Loucy (cell line): ENCODE data around the gene TMEM163.

ENCODE experiments used
- H2AFZ ChIP-seq: fragments of 200-600 bp; sonication (generic); 2 replicates; pipeline ENCODE4 v1.6.0; 2016; ENCODE audit warnings: antibody characterized with exemption, mild to moderate bottlenecking, low read length, moderate library complexity
- H3F3A ChIP-seq: fragments of 200-600 bp; 2 replicates; pipeline ENCODE4 v1.6.0; 2016; ENCODE audit warnings: antibody characterized with exemption, low read depth, mild to moderate bottlenecking
- H3K27me3 ChIP-seq: fragments of 200-600 bp; sonication (generic); 2 replicates; pipeline ENCODE4 v1.6.1; 2014; ENCODE audit warnings: low read length, mild to moderate bottlenecking; ENCODE audit not compliant: insufficient read depth, poor library complexity, severe bottlenecking
- H3K36me3 ChIP-seq: fragments of 200-600 bp; sonication (generic); 2 replicates; pipeline ENCODE4 v1.6.1; 2016; ENCODE audit warnings: low read length; ENCODE audit not compliant: insufficient read depth
- H3K4me1 ChIP-seq: fragments of 200-600 bp; sonication (generic); 2 replicates; pipeline ENCODE4 v1.5.1; 2014; ENCODE audit warnings: low read length, mild to moderate bottlenecking; ENCODE audit not compliant: insufficient read depth, poor library complexity, severe bottlenecking
- H3K4me2 ChIP-seq: fragments of 200-600 bp; sonication (generic); 2 replicates; pipeline ENCODE4 v1.6.0; 2014; ENCODE audit warnings: antibody characterized with exemption, low read length, low read depth, mild to moderate bottlenecking; ENCODE audit not compliant: poor library complexity, severe bottlenecking
- H3K4me3 ChIP-seq: fragments of 200-600 bp; sonication (generic); 2 replicates; pipeline ENCODE4 v1.5.1; 2014; ENCODE audit warnings: low read length, mild to moderate bottlenecking, mixed read lengths; ENCODE audit not compliant: poor library complexity, severe bottlenecking
- H3K79me2 ChIP-seq: fragments of 200-600 bp; sonication (generic); 2 replicates; pipeline ENCODE4 v1.6.1; 2014; ENCODE audit warnings: low read length; ENCODE audit not compliant: insufficient read depth
- H3K9ac ChIP-seq: fragments of 200-600 bp; sonication (generic); 2 replicates; pipeline ENCODE4 v1.6.0; 2014; ENCODE audit warnings: mild to moderate bottlenecking, low read depth, low read length, moderate library complexity; ENCODE audit not compliant: poor library complexity, severe bottlenecking
- H3K9me2 ChIP-seq: fragments of 200-600 bp; sonication (generic); replicated peaks from 2 replicates; pipeline ENCODE4 v1.6.1; 2016; ENCODE audit warnings: low read depth, low read length, mixed read lengths
- H3K9me3 ChIP-seq: fragments of 200-600 bp; sonication (generic); 2 replicates; pipeline ENCODE4 v1.6.1; 2014; ENCODE audit warnings: mild to moderate bottlenecking, antibody characterized with exemption, low read length, low read depth; ENCODE audit not compliant: insufficient read depth
- H4K20me1 ChIP-seq: fragments of 200-600 bp; sonication (generic); 2 replicates; pipeline ENCODE4 v1.6.0; 2014; ENCODE audit warnings: antibody characterized with exemption, low read length, mild to moderate bottlenecking; ENCODE audit not compliant: insufficient read depth, poor library complexity, severe bottlenecking
- EZH2phosphoT487 ChIP-seq: fragments of 200-600 bp; IDR thresholded peaks from 2 replicates; pipeline ENCODE4 v1.6.1; 2018; ENCODE audit warnings: antibody characterized with exemption, mild to moderate bottlenecking, moderate library complexity, borderline replicate concordance
- TF ChIP-seq, protein P1 (sequence below): fragments of 200-600 bp; sonication (generic); conservative IDR thresholded peaks from 2 replicates; pipeline ENCODE4 v1.5.1; 2014; ENCODE audit warnings: mild to moderate bottlenecking, antibody characterized with exemption, low read length

TMEM163 gene

GRCh38 chr2:134586326-134586965 is 132.4 kb downstream of the TMEM163 start:
- no peaks in the 10 kb centered on the region for H3K79me2 ChIP-seq
- H3K4me3 ChIP-seq: no peak overlapping the region
- TF ChIP-seq EZH2phosphoT487: no peak
- TF ChIP-seq, protein P1, sequence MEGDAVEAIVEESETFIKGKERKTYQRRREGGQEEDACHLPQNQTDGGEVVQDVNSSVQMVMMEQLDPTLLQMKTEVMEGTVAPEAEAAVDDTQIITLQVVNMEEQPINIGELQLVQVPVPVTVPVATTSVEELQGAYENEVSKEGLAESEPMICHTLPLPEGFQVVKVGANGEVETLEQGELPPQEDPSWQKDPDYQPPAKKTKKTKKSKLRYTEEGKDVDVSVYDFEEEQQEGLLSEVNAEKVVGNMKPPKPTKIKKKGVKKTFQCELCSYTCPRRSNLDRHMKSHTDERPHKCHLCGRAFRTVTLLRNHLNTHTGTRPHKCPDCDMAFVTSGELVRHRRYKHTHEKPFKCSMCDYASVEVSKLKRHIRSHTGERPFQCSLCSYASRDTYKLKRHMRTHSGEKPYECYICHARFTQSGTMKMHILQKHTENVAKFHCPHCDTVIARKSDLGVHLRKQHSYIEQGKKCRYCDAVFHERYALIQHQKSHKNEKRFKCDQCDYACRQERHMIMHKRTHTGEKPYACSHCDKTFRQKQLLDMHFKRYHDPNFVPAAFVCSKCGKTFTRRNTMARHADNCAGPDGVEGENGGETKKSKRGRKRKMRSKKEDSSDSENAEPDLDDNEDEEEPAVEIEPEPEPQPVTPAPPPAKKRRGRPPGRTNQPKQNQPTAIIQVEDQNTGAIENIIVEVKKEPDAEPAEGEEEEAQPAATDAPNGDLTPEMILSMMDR: no peak
- H3K4me2 ChIP-seq: no peak overlapping the region
- no peaks in the 10 kb centered on the region for H3K9me3 ChIP-seq
- H3K36me3 ChIP-seq: no peaks in the 10 kb centered on the region
- no peak overlapping the region for H3K9ac ChIP-seq
- H3K9me2 ChIP-seq: no peaks in the 10 kb centered on the region
- H3F3A ChIP-seq: no peaks in the 10 kb centered on the region
- no peaks in the 10 kb centered on the region for H3K4me1 ChIP-seq
- H3K27me3 ChIP-seq: no peaks in the 10 kb centered on the region
- H2AFZ ChIP-seq: no peak overlapping the region
- no peaks in the 10 kb centered on the region for H4K20me1 ChIP-seq

GRCh38 chr2:134583997-134584520 is 134.7 kb downstream of the TMEM163 start:
- H3F3A ChIP-seq: no peaks in the 10 kb centered on the region
- TF ChIP-seq, protein P1: no peak
- no peak for TF ChIP-seq EZH2phosphoT487
- H3K79me2 ChIP-seq: no peaks in the 10 kb centered on the region
- no peaks in the 10 kb centered on the region for H4K20me1 ChIP-seq
- H3K9ac ChIP-seq: no peak overlapping the region
- no peak overlapping the region for H2AFZ ChIP-seq
- H3K4me1 ChIP-seq: no peaks in the 10 kb centered on the region
- H3K36me3 ChIP-seq: no peaks in the 10 kb centered on the region
- H3K9me2 ChIP-seq: no peaks in the 10 kb centered on the region
- H3K4me3 ChIP-seq: no peak overlapping the region
- H3K27me3 ChIP-seq: no peaks in the 10 kb centered on the region
- no peaks in the 10 kb centered on the region for H3K9me3 ChIP-seq
- H3K4me2 ChIP-seq: no peak overlapping the region

GRCh38 chr2:134583462-134583861 is 135.3 kb downstream of the TMEM163 start:
- Histone ChIP-seq H3K27me3 (no peaks in the 10 kb centered on the region), H3K9ac (no peak overlapping the region), H3K4me3 (no peak overlapping the region), H3K4me2 (no peak overlapping the region), H3K36me3 (no peaks in the 10 kb centered on the region), H3K9me2 (no peaks in the 10 kb centered on the region), H3F3A (no peaks in the 10 kb centered on the region), H2AFZ (no peak overlapping the region), H3K79me2 (no peaks in the 10 kb centered on the region), H3K9me3 (no peaks in the 10 kb centered on the region), H3K4me1 (no peaks in the 10 kb centered on the region), H4K20me1 (no peaks in the 10 kb centered on the region)
- TF ChIP-seq, protein P1: no peak
- TF ChIP-seq EZH2phosphoT487: no peak
